Measurements from ENCODE around the gene MACROD2.

The MACROD2 gene

GRCh38 chr20:15740046-15740775 is 1744.9 kb downstream of the MACROD2 start:
- no peak for DNase-seq (ENCODE audit: low read depth in 3 of 3)

- no peak for DNase-seq (ENCODE audit: low read depth in 3 of 3)
Measured at GRCh38 chr20:15742087-15742486, 1746.8 kb downstream of the MACROD2 start.

GRCh38 chr20:15742627-15743026 is 1747.3 kb downstream of the MACROD2 start:
- DNase-seq (ENCODE audit: low read depth in 3 of 3) = no peak

GRCh38 chr20:15756002-15756753 is 1760.9 kb downstream of the MACROD2 start:
- DNase-seq (ENCODE audit: low read depth in 3 of 3) = no peak

- DNase-seq (ENCODE audit: low read depth in 3 of 3) = no peak
Measured at GRCh38 chr20:15756754-15757115, 1761.4 kb downstream of the MACROD2 start.

GRCh38 chr20:15759594-15759993 is 1764.3 kb downstream of the MACROD2 start:
- no peak for DNase-seq (ENCODE audit: low read depth in 3 of 3)

GRCh38 chr20:15760001-15760621 is 1764.8 kb downstream of the MACROD2 start:
- DNase-seq (ENCODE audit: low read depth in 3 of 3) = no peak

GRCh38 chr20:15763366-15763765 is 1768.0 kb downstream of the MACROD2 start:
- DNase-seq (ENCODE audit: low read depth in 3 of 3) = no peak

- no peak for DNase-seq (ENCODE audit: low read depth in 3 of 3)
Measured at GRCh38 chr20:15767586-15767985, 1772.3 kb downstream of the MACROD2 start.

GRCh38 chr20:15767999-15768741 is 1772.9 kb downstream of the MACROD2 start:
- DNase-seq (ENCODE audit: low read depth in 3 of 3) = no peak

GRCh38 chr20:15772826-15773225 is 1777.5 kb downstream of the MACROD2 start:
- no peak for DNase-seq (ENCODE audit: low read depth in 3 of 3)

- DNase-seq (ENCODE audit: low read depth in 3 of 3) = no peak
Measured at GRCh38 chr20:15774926-15775325, 1779.6 kb downstream of the MACROD2 start.

- no peak for DNase-seq (ENCODE audit: low read depth in 3 of 3)
Measured at GRCh38 chr20:15776770-15777466, 1781.6 kb downstream of the MACROD2 start.

GRCh38 chr20:15784020-15784419 is 1788.7 kb downstream of the MACROD2 start:
- no peak for DNase-seq (ENCODE audit: low read depth in 3 of 3)

GRCh38 chr20:15789079-15789478 is 1793.8 kb downstream of the MACROD2 start:
- no peak for DNase-seq (ENCODE audit: low read depth in 3 of 3)

- DNase-seq (ENCODE audit: low read depth in 3 of 3) = no peak
Measured at GRCh38 chr20:15792855-15793254, 1797.5 kb downstream of the MACROD2 start.

- DNase-seq (ENCODE audit: low read depth in 3 of 3) = no peak
Measured at GRCh38 chr20:15794409-15794808, 1799.1 kb downstream of the MACROD2 start.

- DNase-seq (ENCODE audit: low read depth in 3 of 3) = no peak
Measured at GRCh38 chr20:15795305-15796019, 1800.1 kb downstream of the MACROD2 start.

GRCh38 chr20:15799871-15800270 is 1804.6 kb downstream of the MACROD2 start:
- DNase-seq (ENCODE audit: low read depth in 3 of 3) = no peak

- no peak for DNase-seq (ENCODE audit: low read depth in 3 of 3)
Measured at GRCh38 chr20:15802020-15802419, 1806.7 kb downstream of the MACROD2 start.

- no peak for DNase-seq (ENCODE audit: low read depth in 3 of 3)
Measured at GRCh38 chr20:15805154-15805553, 1809.8 kb downstream of the MACROD2 start.

Data from stimulated activated CD4-positive, alpha-beta T cell treated with anti-CD3 and anti-CD28 coated beads, TNF-alpha, amount 100 ng/mL, for 48 hours (primary cell).